ENCODE data around the gene TLR9.

DNA sequence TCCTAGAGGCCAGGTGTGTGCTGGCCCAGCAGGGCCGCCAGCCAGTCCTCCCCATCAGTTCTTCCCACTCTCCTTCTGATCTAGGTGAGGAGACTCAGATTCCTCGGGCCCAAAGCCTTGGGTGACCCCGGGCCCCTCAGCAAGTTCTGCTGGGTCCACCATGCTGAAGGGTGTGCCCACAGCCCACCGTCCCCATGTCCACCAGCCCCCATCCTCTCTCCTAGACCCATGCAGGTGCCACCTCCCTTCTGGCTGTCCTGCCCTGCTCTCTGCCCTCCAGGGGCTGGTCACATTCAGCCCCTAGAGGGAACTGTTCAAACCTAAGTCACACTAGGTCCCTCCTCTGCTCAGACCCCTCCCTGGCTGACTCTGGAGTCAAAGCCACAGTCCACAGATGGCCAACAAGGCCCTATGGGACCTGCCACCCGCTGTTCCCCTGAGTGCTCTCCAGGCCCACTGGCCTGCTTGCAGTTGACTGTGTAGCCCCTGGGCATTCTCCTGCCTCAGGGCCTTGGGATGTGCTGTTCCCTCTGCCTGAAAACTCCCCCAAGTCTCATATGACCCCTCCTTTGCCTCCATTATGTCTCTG is 878 bp upstream of the TLR9 start:
- TF ChIP-seq SP1 (IDR thresholded peaks at IDR 0.05): no peak
- TF ChIP-seq FOXM1 (IDR thresholded peaks at IDR 0.05; ENCODE audit: borderline replicate concordance): no peak
- no peak for TF ChIP-seq TARDBP (IDR thresholded peaks at IDR 0.05)

Data from HEK293T (cell line).